Measurements from ENCODE around the gene PDK2.

PDK2 gene

DNA sequence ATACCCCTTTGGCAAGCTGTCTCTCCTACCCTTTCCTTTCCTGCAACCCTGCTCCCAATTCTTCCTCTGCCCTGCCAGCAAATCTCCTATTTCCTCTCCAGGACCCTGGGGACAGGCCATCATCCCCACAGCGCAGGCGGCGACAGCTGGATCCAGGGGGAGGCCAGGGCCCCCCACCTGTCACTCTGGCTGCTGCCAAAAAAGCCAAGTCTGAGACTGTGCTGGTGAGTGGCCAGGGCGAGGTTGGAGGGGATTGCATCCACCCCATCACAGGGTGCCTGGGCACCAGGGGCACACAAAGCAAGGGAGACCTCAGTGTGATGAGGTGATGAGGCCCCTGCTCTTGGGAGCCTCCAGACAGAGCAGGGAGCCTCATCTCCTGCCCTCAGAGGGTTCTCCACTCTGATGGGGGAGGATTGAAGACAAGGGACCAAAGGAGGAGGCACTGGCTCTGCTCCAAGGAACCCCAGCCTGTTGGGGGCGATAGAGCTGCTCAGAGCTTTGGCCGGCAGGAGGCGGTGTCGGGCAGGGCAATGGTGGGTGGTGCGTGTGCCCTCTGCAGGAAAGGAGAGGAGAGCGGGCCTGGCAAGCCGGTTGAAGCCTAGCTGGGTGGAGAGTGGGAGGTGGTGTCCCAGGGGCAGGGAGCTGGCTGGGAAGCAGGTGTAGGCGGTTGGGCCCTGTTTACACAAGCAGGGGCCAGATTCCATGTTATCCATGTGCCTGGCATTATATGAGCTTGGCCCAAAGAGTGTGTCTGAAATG is 15.6 kb upstream of the PDK2 start:
- DNase-seq (ENCODE audit: low read depth): peak; percentile 12

DNA sequence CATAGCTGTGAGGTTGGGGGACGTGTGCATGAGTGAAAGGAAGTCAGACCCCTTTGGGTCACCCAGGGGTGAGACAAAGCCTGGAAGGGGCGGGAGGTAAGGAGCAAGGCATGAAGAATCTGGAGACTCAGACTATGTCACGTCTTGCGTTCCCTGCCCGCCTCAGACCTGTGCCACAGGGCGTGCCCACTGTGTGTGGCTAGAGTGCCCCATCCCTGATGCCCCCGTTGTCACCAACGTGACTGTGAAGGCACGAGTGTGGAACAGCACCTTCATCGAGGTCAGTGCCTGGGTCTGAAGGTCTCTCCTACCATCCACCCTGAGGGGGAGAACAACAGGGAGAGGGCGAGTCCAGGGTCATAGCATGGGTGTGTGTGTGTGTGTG is 15.1 kb upstream of the PDK2 start:
- DNase-seq (ENCODE audit: low read depth): no peak

DNA sequence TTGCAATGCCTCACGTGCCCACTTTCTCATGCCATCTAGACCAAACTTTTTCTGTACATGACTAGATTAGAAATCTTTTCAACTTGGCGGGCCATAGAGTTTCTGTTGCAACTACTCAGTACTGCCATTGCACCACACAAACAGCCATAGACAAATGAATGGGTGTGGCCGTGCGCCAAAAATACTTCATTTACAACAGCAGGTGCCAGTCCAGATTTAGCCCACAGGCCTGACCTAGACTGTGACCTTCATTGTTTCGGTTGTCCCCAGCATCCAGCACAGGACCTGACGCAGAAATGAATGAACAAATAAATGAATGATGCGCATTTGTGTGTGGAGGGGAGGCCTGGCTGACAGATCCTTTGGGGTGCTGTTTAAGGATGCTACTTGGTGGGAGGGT is 14.3 kb upstream of the PDK2 start:
- no peak for DNase-seq (ENCODE audit: low read depth)

DNA sequence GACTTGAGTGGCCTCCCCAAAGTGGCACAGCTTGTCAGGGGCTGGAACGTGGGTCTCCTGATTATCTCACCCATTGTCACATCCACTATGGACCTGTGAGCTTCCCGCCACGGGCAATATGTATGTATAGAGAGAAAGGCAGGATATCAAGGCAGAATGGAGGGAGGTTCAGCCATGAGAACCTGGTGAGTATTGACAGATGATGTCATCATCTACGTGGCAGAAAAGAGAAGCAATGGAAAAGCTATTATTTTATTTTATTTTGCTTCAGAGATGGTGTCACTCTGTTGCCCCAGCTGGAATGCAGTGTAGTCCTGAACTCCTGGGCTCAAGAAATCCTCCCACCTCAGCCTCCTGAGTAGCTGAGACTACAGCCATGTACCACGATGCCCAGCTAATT is 13.4 kb upstream of the PDK2 start:
- no peak for DNase-seq (ENCODE audit: low read depth)

DNA sequence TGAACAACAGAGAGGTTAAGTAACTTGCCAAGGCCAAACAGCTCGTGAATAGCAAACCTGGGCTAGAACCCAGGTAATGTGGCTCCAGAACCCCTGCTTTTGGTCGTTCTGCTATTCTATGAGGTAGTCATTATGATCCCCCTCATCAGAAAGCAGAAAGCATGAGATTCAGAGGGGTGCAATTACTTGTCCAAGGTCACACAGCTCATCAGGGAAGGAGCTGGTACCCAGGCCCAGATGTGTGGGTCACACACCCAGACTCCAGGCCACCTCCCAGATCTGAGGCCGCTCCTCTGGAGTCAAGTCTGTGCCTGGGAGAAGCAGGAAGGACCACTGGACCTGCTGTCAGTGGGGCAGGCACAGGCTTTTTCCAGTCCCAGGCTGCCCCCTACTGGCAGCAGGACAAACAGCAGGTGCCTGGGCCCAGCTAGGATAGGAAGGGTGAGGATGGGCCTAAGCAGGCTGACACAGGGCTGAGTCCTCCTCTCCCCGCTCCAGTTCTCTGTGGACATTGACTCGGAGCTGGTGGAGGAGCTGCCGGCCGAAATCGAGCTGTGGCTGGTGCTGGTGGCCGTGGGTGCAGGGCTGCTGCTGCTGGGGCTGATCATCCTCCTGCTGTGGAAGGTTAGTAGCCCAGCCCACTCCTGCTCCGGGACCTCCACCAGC is 7.8 kb upstream of the PDK2 start:
- DNase-seq (ENCODE audit: low read depth): peak; percentile 74

DNA sequence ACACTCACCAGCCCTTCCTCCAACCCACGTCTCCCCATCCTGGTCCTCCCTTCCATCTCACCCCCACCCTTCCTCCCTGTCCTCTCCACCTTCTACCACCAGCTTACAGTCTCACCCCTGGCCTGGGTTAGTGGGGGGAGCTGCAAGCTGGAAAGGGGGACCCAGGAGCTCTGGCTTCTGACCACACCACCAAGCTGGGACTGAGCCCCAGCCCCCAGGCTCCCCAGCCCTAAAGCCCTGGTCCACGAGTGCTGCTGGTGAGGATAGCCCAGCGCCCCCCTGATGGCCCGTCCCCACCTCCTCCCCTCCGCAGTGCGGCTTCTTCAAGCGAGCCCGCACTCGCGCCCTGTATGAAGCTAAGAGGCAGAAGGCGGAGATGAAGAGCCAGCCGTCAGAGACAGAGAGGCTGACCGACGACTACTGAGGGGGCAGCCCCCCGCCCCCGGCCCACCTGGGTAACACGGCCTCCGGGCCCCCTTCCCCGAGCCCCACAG is 7.2 kb upstream of the PDK2 start:
- DNase-seq (ENCODE audit: low read depth): no peak

DNA sequence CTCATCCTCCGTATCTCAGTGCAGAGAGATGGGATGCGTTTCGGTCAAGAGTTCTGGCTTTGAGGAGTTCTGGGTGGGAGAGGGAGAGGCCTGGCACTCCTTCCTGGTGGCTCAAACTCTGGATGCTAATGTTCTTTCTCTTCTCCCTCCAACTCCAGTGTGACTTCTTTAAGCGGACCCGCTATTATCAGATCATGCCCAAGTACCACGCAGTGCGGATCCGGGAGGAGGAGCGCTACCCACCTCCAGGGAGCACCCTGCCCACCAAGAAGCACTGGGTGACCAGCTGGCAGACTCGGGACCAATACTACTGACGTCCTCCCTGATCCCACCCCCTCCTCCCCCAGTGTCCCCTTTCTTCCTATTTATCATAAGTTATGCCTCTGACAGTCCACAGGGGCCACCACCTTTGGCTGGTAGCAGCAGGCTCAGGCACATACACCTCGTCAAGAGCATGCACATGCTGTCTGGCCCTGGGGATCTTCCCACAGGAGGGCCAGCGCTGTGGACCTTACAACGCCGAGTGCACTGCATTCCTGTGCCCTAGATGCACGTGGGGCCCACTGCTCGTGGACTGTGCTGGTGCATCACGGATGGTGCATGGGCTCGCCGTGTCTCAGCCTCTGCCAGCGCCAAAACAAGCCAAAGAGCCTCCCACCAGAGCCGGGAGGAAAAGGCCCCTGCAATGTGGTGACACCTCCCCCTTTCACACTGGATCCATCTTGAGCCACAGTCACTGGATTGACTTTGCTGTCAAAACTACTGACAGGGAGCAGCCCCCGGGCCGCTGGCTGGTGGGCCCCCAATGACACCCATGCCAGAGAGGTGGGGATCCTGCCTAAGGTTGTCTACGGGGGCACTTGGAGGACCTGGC is 6.0 kb upstream of the PDK2 start:
- DNase-seq (ENCODE audit: low read depth): no peak

DNA sequence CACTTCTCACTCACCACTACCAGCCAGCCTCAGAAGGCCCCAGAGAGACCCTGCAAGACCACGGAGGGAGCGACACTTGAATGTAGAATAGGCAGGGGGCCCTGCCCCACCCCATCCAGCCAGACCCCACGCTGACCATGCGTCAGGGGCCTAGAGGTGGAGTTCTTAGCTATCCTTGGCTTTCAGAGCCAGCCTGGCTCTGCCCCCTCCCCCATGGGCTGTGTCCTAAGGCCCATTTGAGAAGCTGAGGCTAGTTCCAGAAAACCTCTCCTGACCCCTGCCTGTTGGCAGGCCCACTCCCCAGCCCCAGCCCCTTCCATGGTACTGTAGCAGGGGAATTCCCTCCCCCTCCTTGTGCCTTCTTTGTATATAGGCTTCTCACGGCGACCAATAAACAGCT is 5.1 kb upstream of the PDK2 start:
- no peak for DNase-seq (ENCODE audit: low read depth)

DNA sequence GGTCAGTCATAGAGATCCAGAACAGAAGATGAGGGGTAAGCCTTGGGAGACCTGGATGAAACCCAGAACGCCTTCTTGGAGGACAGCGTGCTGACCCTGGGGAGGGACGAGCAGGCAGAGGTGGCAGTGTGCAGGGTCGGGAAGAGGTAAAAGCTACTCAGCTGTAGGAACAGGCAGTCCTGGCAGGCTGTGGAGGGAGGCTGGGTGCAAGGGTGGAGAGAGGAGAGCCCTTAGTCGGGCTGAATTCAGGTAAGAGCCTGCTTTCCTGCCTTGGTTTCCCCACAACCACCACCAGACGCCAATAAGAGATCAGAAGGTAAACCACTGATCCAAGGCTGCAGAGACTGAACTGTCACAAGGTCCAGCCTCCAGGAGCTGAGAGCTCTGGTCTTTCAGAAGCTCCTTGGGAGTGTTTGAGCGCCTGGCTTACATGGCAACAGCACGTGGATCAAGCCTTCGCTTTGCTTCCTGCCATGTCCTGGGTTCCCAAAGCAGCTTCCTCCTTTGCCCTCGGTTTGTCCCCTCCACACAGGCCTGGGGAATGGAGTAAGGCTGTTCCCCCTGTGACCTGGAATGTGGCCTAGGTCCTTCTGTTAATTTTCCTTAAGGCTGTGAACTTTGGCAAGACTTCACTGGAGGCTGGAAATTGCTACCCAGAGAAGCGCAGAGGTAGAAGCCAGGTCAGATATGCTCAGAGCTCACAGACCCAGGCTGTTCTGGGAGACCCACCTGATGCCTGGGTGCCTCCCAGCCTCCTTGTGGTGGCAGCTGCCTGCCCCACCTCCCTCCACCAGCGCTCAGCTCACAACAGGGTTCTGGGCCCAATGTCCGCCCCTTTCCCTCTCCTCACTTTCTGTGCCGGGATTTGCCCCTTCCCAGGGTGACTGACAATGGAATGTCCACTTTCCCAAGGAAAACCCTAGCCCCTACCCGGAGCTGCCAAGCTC is 3.9 kb upstream of the PDK2 start:
- no peak for DNase-seq (ENCODE audit: low read depth)

DNA sequence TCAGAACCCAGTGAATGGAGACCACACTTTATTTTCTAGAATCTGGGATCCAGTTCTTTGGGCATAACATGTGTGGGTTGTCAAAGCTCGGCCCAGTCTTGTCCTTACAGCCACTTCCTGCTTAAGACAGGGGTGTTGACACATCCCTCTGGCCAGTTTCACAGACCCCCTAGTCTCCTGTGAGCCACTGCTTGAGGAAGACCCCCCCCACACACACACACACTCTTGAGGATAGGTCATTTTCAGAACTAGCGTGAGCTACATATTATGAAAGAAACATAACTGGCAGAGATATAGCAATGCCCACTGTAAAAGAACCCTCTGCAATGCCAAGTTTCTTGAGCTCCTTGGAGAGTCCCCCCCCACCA is 3.2 kb upstream of the PDK2 start:
- DNase-seq (ENCODE audit: low read depth): no peak

DNA sequence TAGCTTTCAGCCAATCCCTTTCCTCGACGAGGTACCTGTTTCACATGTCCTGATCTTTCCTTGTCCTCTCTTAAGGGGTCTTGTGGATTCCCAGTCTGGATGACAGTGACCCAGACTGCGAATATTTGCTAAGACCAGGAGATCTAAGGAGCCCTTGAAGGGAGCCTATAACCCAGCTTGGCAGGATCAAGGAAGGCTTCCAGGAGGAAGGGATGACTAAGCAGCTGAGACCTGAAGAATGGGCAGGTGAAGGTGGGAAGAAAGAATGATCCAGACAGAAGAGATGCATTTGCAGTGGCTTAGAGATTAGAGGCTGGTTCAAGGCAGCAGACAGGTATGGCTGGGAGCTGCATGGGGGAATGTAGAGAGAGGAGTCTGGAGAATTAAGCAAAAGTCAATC is 1.9 kb upstream of the PDK2 start:
- DNase-seq (ENCODE audit: low read depth): no peak

DNA sequence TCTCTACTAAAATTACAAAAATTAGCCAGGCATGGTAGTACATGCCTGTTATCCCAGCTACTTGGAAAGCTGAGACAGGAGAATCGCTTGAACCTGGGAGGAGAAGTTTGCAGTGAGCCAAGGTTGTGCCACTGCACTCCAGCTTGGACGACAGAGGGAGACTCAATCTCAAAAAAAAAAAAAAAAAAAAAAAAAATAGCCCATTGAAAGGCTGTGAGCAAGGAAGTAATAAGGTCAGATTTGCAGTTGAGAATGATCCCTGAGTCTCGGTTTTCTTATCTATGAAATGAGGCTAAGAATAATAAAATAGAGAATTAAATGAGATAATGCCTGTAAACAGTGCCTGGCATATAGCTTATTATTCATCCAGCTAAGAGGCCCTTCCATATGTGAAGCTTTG is 1.3 kb upstream of the PDK2 start:
- no peak for DNase-seq (ENCODE audit: low read depth)

DNA sequence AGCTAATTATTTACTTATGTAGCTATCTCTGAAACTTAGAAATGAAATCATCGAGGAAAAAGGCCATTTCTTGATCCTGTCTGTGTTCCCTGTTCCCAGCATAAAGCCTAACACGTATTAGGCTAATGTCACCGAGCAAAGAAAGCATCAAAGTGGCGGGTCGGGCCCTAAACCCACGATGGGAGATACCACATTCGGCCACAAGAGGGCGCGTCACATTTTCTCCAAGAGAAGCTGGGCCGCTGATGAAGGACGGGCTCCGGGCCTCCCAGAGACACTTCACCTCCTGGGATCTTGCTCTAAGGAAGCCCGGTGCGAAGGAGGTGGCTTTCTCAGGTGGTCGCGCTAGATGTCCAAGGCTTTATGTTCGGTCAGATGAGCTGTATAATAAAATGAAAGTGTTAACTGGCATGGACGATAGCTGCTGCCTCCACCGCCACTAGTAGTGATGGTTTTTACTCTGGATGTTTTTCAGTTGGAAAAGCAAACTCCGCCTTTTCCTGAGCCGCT is 853 bp upstream of the PDK2 start:
- DNase-seq (ENCODE audit: low read depth): peak; percentile 83

DNA sequence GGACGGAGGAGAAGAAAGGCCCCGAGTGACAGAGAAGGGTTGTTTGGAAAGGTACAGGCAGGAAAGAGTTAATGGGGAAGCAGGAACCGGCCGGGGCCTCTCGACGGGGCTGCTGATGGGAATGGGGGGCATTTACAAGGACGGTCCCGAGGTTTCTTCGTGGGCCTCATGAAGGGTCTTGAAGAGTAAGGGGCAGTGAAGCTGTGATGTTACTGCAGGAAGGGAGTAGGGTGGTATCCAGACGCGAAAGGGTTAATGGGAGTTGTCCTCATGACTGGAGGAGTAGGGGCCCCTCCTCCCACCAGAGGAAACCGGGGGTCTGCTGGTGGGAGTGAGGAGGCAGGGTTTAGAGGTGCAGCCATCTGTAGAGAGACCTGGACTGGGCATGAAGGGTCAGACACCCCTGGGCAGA is 481 bp downstream of the PDK2 start:
- DNase-seq (ENCODE audit: low read depth): no peak

DNA sequence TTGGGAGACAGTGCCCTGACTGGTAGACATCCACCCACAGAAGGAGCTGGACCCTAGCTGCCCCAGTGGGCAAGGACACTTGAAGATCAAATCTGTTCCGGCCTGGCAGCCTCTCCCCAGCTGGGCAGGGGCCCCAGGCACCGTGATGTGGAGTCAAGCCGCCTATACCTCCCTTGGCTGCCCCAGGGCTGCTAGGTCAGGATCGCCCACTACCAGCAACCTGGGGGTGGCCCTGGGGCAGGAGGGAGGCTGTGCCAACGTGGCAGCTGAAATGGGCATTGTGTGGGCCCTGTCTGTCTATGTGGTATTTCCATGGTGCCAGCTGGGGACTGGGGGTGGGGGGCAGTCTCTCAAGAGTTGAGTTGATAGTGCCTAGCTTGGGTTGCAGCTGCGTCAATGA is 941 bp downstream of the PDK2 start:
- no peak for DNase-seq (ENCODE audit: low read depth)

DNA sequence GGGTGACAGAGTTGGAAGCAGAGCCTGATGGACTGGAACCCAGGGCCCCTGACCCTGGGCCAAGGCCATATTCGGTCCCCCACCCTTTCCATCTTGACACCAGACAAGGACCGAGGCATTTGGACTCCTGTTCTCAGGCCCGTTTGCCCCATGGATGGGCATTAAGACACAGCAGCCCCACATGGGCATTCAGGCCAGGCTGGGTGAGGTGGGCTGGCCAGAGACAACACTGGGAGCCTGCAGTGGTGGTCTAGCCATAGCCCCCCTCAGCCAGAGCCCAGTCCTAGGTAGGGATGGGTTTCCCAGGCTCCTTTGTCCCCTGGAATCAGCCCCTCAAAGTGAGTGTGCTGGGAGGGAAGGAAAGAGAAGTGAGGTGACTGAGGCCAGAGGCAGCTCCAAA is 1.6 kb downstream of the PDK2 start:
- DNase-seq (ENCODE audit: low read depth): no peak

DNA sequence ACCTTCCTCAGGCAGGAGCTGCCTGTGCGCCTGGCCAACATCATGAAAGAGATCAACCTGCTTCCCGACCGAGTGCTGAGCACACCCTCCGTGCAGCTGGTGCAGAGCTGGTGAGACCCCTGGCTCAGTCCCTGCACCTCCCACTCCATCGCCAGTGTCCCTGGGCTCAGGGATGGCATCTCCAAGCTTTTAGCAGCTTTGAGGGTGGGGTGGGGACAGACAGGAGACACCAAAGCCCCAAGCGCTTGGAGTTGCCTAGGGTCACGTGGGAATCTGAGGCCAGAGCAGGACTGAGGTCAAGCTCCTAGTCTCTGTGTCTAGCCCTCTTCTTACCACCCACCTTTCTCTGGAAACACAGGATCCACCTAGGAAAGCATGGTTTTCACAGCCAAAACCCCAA is 2.3 kb downstream of the PDK2 start:
- DNase-seq (ENCODE audit: low read depth): no peak

DNA sequence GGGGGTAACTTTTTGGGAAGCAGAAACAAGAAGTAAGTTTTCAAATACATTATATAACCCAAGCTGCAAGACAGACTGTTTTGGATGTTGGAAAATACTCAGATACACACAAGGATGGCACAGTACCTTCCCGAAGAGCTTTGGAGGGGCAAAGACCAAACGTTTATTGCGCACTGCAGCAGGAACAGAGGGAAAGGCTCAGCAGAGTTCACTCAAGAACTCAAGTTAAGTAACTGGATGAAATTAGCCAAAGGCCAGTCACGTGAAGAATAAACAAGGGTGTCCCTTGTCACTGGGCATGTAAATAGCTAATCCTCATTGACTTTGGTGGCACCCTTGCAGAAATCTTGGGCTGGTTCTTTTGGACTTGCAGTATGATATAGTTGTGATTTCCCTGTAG is 2.8 kb downstream of the PDK2 start:
- no peak for DNase-seq (ENCODE audit: low read depth)

DNA sequence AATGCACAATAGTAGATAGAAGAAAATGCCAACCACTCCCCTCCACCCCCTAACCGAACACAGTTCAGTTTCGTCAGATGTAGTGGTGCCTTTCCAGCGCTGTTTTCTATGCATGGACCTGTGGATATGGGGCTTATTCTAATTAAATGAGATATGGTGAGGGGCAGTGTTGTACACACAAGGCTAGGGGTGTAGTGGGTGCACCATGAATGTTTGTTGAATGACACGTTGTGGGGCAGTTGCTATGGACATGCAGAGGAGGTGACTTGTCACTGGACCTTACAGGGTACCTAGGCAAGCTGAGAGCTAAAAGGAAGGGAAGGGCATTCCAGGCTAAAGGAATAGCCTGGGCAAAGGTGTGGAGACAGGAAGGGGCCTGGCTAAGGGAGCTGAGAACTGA is 3.4 kb downstream of the PDK2 start:
- no peak for DNase-seq (ENCODE audit: low read depth)

DNA sequence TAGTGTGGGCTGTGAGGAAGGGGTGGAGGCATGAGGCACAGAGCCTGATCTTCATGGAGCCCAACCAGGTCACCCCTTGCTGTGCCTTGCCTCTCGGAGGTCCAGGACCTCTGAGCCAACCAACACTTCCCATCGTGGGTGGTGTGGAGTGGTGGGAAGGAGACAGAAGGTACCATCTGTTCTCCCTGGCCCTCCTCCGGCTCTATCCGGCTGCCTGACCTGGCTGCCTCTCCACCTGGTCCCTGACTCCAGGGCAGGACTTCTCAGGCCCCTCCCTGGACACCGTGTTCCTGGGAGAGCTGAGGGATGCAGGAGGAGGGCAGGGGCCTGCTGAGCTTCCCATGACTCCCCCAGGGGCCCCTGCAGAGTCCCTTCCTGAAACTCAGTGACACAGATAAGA is 3.9 kb downstream of the PDK2 start:
- DNase-seq (ENCODE audit: low read depth): no peak

DNA sequence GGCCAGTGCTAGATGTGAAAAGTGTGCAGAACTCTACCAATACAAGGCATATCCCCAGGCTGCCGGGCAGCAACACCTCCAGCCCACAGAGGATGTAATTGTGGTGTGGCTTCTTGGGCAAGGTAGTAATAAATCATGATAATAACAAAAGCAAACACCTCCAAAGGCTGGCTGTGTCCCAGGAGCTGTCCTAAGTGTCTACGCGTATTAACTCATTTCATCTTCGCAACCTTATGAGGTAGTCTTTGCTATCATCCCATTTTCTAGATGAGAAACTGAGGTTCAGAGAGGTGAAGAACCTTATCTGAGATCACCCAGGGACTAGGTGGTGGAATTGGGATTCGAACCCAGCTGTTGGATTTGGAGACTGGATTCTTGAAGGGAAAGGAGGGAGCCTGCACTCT is 5.3 kb downstream of the PDK2 start:
- no peak for DNase-seq (ENCODE audit: low read depth)

DNA sequence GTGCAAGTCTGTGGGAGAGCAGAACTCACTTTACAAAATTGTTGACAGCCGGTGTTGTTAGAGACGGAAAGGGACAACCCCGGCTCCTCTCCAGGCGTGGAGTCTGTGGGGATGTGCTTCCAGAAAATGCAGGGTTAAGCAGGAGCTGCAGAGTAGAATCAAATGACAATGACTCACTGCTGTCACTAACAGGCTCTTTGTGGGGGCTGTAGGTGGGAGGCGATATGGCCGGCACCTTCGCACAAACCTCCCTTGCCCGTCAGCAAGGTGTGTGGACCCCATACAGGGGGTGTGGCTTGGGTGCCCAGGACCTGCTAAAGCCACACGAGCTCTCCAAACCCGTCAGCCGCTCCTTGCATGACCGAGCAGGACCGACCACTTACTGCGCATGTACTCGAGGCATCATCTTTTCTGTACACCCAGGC is 5.8 kb downstream of the PDK2 start:
- no peak for DNase-seq (ENCODE audit: low read depth)
